Naive thymus-derived CD4-positive, alpha-beta T cell (primary cell): ENCODE measurements around the gene PRRG4. TPM values are rescaled to one million over a fixed set of nuclear protein-coding genes. Genes with fewer than 3 reads are reported as not detected.

Experiments used
- ATAC-seq: fragments of 150-1000 bp; cut with Tn5 transposase; 2 replicates; pipeline ENCODE4 v1.10.0; 2021; ENCODE audit warnings: mild to moderate bottlenecking, moderate library complexity
- CTCF ChIA-PET: fragments of 350-600 bp; sonication (Branson Sonifier 250); formaldehyde crosslinking; loops from one replicate; lab custom pipeline; 2021; ENCODE audit warnings: antibody characterized with exemption; lab: Charles Lee
- POLR2A ChIA-PET: fragments of 350-600 bp; sonication (Branson Sonifier 250); formaldehyde crosslinking; loops from one replicate; lab custom pipeline; 2021; ENCODE audit warnings: antibody characterized with exemption, inconsistent platforms; lab: Charles Lee
- DNase-seq, 9 donors: peaks; one replicate each; pipeline versions ENCODE4 v3.0.0 to v3.0.0-alpha.2; 2020 to 2022; ENCODE audit warnings: mixed read lengths in 1 of 9
- H3K27ac ChIP-seq: one replicate; pipeline ENCODE4 v1.7.0; 2013; ENCODE audit warnings: mild to moderate bottlenecking, low read depth, low read length, moderate library complexity
- H3K27me3 ChIP-seq, 2 donors: one replicate each; pipeline ENCODE4 v1.7.0; 2013; ENCODE audit warnings: low read length in 2 of 2, mild to moderate bottlenecking in 2 of 2, moderate library complexity in 2 of 2; ENCODE audit not compliant: control insufficient read depth in 2 of 2, insufficient read depth in 2 of 2
- H3K36me3 ChIP-seq, 3 experiments: 1 replicate in 2 of 3; 2 replicates in 1 of 3; pipeline ENCODE4 v1.7.0; 2013; ENCODE audit warnings: low read length in 3 of 3, mild to moderate bottlenecking in 3 of 3, moderate library complexity in 1 of 3; ENCODE audit not compliant: insufficient read depth in 3 of 3, control insufficient read depth in 2 of 3
- H3K4me1 ChIP-seq, 2 donors: one replicate each; pipeline ENCODE4 v1.7.0; 2013; ENCODE audit warnings: low read length in 2 of 2, mild to moderate bottlenecking in 2 of 2, moderate library complexity in 1 of 2; ENCODE audit not compliant: control insufficient read depth in 2 of 2, insufficient read depth in 2 of 2
- H3K4me3 ChIP-seq: 2 replicates; pipeline ENCODE4 v1.7.0; 2013; ENCODE audit warnings: mild to moderate bottlenecking, low read length
- H3K9me3 ChIP-seq, 3 experiments: 1 replicate in 2 of 3; 2 replicates in 1 of 3; pipeline ENCODE4 v1.7.0; 2013; ENCODE audit warnings: low read length in 3 of 3; ENCODE audit not compliant: control insufficient read depth in 2 of 3
- H3K27ac Mint-ChIP-seq, 9 donors: one replicate each; pipeline ENCODE4 v1.8.0; 2020 to 2022; ENCODE audit warnings: mixed read lengths in 9 of 9, mild to moderate bottlenecking in 8 of 9, moderate library complexity in 5 of 9, inconsistent platforms in 2 of 9
- H3K27me3 Mint-ChIP-seq, 5 donors: one replicate each; pipeline ENCODE4 v1.8.0; 2021 to 2022; ENCODE audit warnings: mixed read lengths in 5 of 5, mild to moderate bottlenecking in 1 of 5
- H3K36me3 Mint-ChIP-seq, 5 donors: one replicate each; pipeline ENCODE4 v1.8.0; 2020 to 2022; ENCODE audit warnings: mixed read lengths in 5 of 5, mild to moderate bottlenecking in 3 of 5, inconsistent platforms in 1 of 5
- H3K4me1 Mint-ChIP-seq, 7 donors: one replicate each; pipeline ENCODE4 v1.8.0; 2020 to 2022; ENCODE audit warnings: mixed read lengths in 7 of 7, mild to moderate bottlenecking in 3 of 7, inconsistent platforms in 1 of 7
- H3K4me3 Mint-ChIP-seq, 10 donors: one replicate each; pipeline ENCODE4 v1.8.0; 2020 to 2022; ENCODE audit warnings: mild to moderate bottlenecking in 10 of 10, mixed read lengths in 10 of 10, moderate library complexity in 6 of 10, inconsistent platforms in 2 of 10
- H3K9me3 Mint-ChIP-seq, 11 donors: one replicate each; pipeline ENCODE4 v1.8.0; 2020 to 2022; ENCODE audit warnings: mixed read lengths in 11 of 11, mild to moderate bottlenecking in 4 of 11, inconsistent platforms in 1 of 11, moderate library complexity in 1 of 11
- intact Hi-C, 2 donors: fragments of 100-400 bp; cut with micrococcal nuclease; formaldehyde crosslinking; loops; one replicate each; pipeline ENCODE4 v1.15.1; 2023
- polyA plus RNA-seq, 2 donors: library from polyadenylated mRNA; unstranded; fragments of 300-500 nt; fragmentation: Illumina TruSeq; gene quantifications; one replicate each; pipeline ENCODE4 v1.2.3, GENCODE V29; 2021
- total RNA-seq, 6 experiments: library from RNA in 5 of 6; stranded (reverse) in 5 of 6; gene quantifications; 1 replicate in 5 of 6; 2 replicates in 1 of 6; pipeline ENCODE4 v1.2.3 and lab custom pipeline; 2021 to 2026

PRRG4 gene
- total and polyA plus RNA-seq, 7 experiments from 2014 or later = 0.11 to 2.3 (median 0.48) TPM; not detected in 4

DNA sequence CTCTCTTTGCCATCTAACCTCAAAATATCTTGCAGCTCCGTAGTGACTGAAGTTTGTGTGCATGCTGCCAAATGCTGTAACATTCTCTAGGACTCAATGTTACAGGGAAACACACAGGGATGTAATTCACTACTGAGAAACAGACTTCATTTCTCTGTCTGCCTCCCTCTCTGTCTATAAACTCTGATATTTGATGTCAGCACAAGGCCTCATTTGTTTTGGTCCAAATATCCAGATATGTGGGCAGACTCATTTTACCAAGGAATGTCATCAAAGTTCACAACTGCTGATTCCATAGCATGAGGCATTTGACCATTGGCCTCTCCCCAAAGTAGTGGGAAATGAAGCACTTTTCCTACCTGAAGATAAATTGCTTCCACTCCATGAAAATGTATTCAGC lies 2.5 kb upstream of the PRRG4 start:
- H3K4me3 ChIP-seq = no peak overlapping the region
- H3K27me3 ChIP-seq = no peaks in the 10 kb centered on the region
- DNase-seq = no peak
- intact Hi-C loops = no loop called here
- no peak overlapping the region for H3K27ac ChIP-seq
- H3K4me1 ChIP-seq = peaks cover 0 to 4% of the 10 kb centered on the region in 2 donors
- H3K27ac Mint-ChIP-seq = no peak overlapping the region
- H3K36me3 ChIP-seq = no peaks in the 10 kb centered on the region
- ChIA-PET CTCF (no interaction called here), POLR2A (no interaction called here)
- no peaks in the 10 kb centered on the region for H3K36me3 Mint-ChIP-seq
- no peaks in the 10 kb centered on the region for H3K9me3 ChIP-seq
- peaks cover 0 to 23% (median 13%) of the 10 kb centered on the region in 7 donors for H3K4me1 Mint-ChIP-seq
- no peak overlapping the region for H3K4me3 Mint-ChIP-seq
- ATAC-seq = no peak
- H3K9me3 Mint-ChIP-seq = peaks cover 0 to 3% (median 0%) of the 10 kb centered on the region in 11 donors
- peaks cover 27 to 41% (median 32%) of the 10 kb centered on the region in 5 donors for H3K27me3 Mint-ChIP-seq

GRCh38 chr11:32829157-32829679 lies 509 bp upstream of the PRRG4 start:
- intact Hi-C loops = loop anchor here in 1 of 2 donors (2.0 kb wide), 1 partner anchor 64 kb away; the partner anchor contains the start of gene QSER1
- ChIA-PET POLR2A (no interaction called here), CTCF (interaction anchor here (0.7 kb wide), 1 partner anchor 45 kb away, joined by 4 read pairs; no protein-coding TSS in a partner anchor)
- H3K36me3 Mint-ChIP-seq = no peaks in the 10 kb centered on the region
- DNase-seq (no peak), ATAC-seq (no peak)
- no peaks in the 10 kb centered on the region for H3K36me3 ChIP-seq
- H3K9me3 Mint-ChIP-seq = peaks cover 0 to 3% (median 0%) of the 10 kb centered on the region in 11 donors
- H3K27ac Mint-ChIP-seq = peak overlapping the region in 1 of 9 donors; percentile 80
- H3K27me3 Mint-ChIP-seq = peaks cover 31 to 42% (median 39%) of the 10 kb centered on the region in 5 donors
- no peaks in the 10 kb centered on the region for H3K27me3 ChIP-seq
- H3K4me3 Mint-ChIP-seq = peak overlapping the region; percentile 76 to 90 (median 82)
- peak overlapping the region; percentile 52 for H3K4me3 ChIP-seq
- H3K4me1 ChIP-seq = peaks cover 0 to 4% of the 10 kb centered on the region in 2 donors
- H3K27ac ChIP-seq = no peak overlapping the region
- peaks cover 0 to 23% (median 13%) of the 10 kb centered on the region in 7 donors for H3K4me1 Mint-ChIP-seq
- no peaks in the 10 kb centered on the region for H3K9me3 ChIP-seq

- Histone ChIP-seq H3K27ac (no peak overlapping the region), H3K4me1 (peaks cover 0 to 4% of the 10 kb centered on the region in 2 donors), H3K4me3 (no peak overlapping the region), H3K36me3 (no peaks in the 10 kb centered on the region), H3K27me3 (no peaks in the 10 kb centered on the region), H3K9me3 (no peaks in the 10 kb centered on the region)
- intact Hi-C loops = no loop called here
- Mint-ChIP-seq H3K4me1 (peaks cover 0 to 23% (median 13%) of the 10 kb centered on the region in 7 donors), H3K27ac (no peak overlapping the region), H3K27me3 (peaks cover 37 to 42% (median 39%) of the 10 kb centered on the region in 5 donors), H3K36me3 (no peaks in the 10 kb centered on the region), H3K9me3 (peaks cover 0 to 3% (median 0%) of the 10 kb centered on the region in 11 donors), H3K4me3 (peak overlapping the region in 9 of 10 donors; percentile 1 to 83 (median 53))
- ChIA-PET CTCF (no interaction called here), POLR2A (no interaction called here)
- ATAC-seq = no peak
- DNase-seq = no peak
Measured at GRCh38 chr11:32830413-32830738, 649 bp downstream of the PRRG4 start.

DNA sequence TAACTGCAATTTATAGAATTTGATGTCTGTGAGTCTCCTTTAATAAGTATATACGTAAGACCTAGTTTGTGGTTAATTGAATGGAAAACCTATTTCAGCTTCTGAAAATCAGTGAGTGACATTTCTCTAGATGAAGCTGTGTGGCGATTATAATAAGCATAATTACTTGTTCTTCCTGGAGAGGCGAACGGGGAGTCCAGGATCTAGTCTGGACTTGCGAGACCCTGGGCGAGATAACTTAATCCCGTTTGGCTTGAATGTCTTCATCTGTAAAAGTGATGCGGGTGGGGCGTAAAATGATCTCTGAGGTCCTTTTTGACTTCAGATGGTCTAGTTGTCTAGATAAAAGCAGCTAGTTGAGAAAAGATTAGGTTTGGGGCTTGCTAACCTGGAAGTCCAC lies 1.1 kb downstream of the PRRG4 start:
- intact Hi-C loops = no loop called here
- H3K4me3 Mint-ChIP-seq = peak overlapping the region in 9 of 10 donors; percentile 17 to 83 (median 50)
- POLR2A ChIA-PET = no interaction called here
- H3K27ac Mint-ChIP-seq = no peak overlapping the region
- H3K27ac ChIP-seq = no peak overlapping the region
- DNase-seq (no peak), ATAC-seq (no peak)
- H3K27me3 Mint-ChIP-seq = peaks cover 37 to 42% (median 39%) of the 10 kb centered on the region in 5 donors
- no peaks in the 10 kb centered on the region for H3K36me3 Mint-ChIP-seq
- CTCF ChIA-PET = no interaction called here
- H3K4me1 Mint-ChIP-seq = peaks cover 0 to 23% (median 13%) of the 10 kb centered on the region in 7 donors
- H3K4me1 ChIP-seq = peaks cover 0 to 4% of the 10 kb centered on the region in 2 donors
- no peaks in the 10 kb centered on the region for H3K36me3 ChIP-seq
- H3K27me3 ChIP-seq = no peaks in the 10 kb centered on the region
- H3K4me3 ChIP-seq = no peak overlapping the region
- H3K9me3 Mint-ChIP-seq = peaks cover 0 to 3% (median 0%) of the 10 kb centered on the region in 11 donors
- H3K9me3 ChIP-seq = no peaks in the 10 kb centered on the region

DNA sequence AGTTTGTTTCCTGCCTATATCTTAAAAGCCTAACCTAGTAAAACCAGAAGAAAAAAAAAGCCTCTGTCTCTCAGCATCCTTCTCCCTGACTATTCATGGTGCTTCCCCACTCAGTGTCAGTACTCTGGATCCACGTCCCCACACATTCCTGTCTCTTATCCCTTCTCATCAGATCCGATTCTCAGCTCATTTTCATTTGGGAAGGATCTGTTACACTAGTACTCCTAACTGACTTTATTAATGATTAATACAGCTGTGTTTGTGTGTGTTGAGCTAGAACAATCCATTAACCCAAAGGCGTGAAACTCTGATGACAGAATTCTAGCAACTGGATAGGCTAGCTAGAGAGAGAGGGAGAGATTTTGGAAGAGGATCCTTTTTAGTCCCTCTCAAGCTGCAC lies 1.5 kb downstream of the PRRG4 start:
- no peaks in the 10 kb centered on the region for H3K36me3 ChIP-seq
- no peak overlapping the region for H3K27ac Mint-ChIP-seq
- peaks cover 0 to 23% (median 13%) of the 10 kb centered on the region in 7 donors for H3K4me1 Mint-ChIP-seq
- H3K9me3 ChIP-seq = no peaks in the 10 kb centered on the region
- H3K27me3 Mint-ChIP-seq = peaks cover 38 to 42% (median 39%) of the 10 kb centered on the region in 5 donors
- intact Hi-C loops = no loop called here
- CTCF ChIA-PET = no interaction called here
- no peak for ATAC-seq
- H3K4me1 ChIP-seq = peaks cover 0 to 4% of the 10 kb centered on the region in 2 donors
- H3K4me3 ChIP-seq = no peak overlapping the region
- no peak for DNase-seq
- POLR2A ChIA-PET = no interaction called here
- H3K9me3 Mint-ChIP-seq = peaks cover 0 to 3% (median 0%) of the 10 kb centered on the region in 11 donors
- no peaks in the 10 kb centered on the region for H3K36me3 Mint-ChIP-seq
- H3K4me3 Mint-ChIP-seq = peak overlapping the region in 6 of 10 donors; percentile 17 to 83 (median 57)
- H3K27ac ChIP-seq = no peak overlapping the region
- no peaks in the 10 kb centered on the region for H3K27me3 ChIP-seq

DNA sequence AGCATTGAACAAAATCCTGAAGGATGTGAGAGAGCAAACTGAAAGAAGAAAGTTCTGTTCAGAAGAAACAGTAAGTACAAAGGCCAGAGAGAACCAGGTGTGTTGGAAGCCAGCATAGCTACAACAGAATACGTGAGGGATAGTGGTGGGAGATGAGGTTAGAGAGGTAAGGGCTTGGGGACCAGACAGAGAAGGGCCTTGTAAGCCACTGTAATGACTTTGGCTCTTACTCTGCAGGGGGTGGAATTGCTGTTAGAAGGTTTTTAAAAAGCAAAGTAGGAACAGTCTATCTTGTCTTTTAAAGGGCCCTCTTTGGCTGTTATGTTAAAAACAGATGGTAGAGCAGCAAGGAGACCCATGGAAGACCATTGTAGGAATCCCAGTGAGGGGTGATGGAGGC lies 4.2 kb downstream of the PRRG4 start:
- H3K27me3 Mint-ChIP-seq = peaks cover 28 to 40% (median 35%) of the 10 kb centered on the region in 5 donors
- H3K4me3 Mint-ChIP-seq = no peak overlapping the region
- Histone ChIP-seq H3K27ac (no peak overlapping the region), H3K36me3 (no peaks in the 10 kb centered on the region), H3K9me3 (no peaks in the 10 kb centered on the region), H3K27me3 (no peaks in the 10 kb centered on the region), H3K4me1 (peaks cover 0 to 4% of the 10 kb centered on the region in 2 donors), H3K4me3 (no peak overlapping the region)
- H3K4me1 Mint-ChIP-seq = peaks cover 0 to 17% (median 8%) of the 10 kb centered on the region in 7 donors
- ATAC-seq (no peak), DNase-seq (no peak)
- no peaks in the 10 kb centered on the region for H3K9me3 Mint-ChIP-seq
- POLR2A ChIA-PET = no interaction called here
- intact Hi-C loops = no loop called here
- no peak overlapping the region for H3K27ac Mint-ChIP-seq
- CTCF ChIA-PET = no interaction called here
- H3K36me3 Mint-ChIP-seq = no peaks in the 10 kb centered on the region

DNA sequence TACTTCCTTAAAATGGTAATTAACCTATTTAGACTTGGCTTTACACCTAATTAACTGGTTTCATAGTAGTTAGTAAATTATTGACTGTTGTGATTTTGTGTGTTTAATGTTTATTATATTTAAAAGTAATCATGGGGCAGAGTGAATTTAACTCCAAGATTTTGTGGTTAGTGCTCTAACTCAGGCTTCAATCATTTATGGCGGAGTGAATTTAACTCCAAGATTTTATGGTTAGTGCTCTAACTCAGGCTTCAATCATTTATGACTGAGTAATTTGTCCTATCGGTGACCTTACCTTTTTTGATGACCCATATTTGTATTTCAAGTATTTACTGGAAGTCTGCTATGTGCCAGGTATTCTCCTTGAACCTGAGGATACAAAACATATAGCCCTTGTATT lies 7.2 kb downstream of the PRRG4 start:
- Mint-ChIP-seq H3K27ac (no peak overlapping the region), H3K36me3 (no peaks in the 10 kb centered on the region), H3K9me3 (no peaks in the 10 kb centered on the region), H3K4me3 (no peak overlapping the region), H3K4me1 (no peaks in the 10 kb centered on the region), H3K27me3 (peaks cover 12 to 23% (median 20%) of the 10 kb centered on the region in 5 donors)
- H3K27ac ChIP-seq = no peak overlapping the region
- ATAC-seq (no peak), DNase-seq (no peak)
- no peaks in the 10 kb centered on the region for H3K27me3 ChIP-seq
- ChIA-PET CTCF (no interaction called here), POLR2A (no interaction called here)
- H3K9me3 ChIP-seq = no peaks in the 10 kb centered on the region
- intact Hi-C loops = no loop called here
- no peaks in the 10 kb centered on the region for H3K36me3 ChIP-seq
- no peak overlapping the region for H3K4me3 ChIP-seq
- H3K4me1 ChIP-seq = no peaks in the 10 kb centered on the region
